HG02588 (cell line): ENCODE data around the gene SLC25A13.
"Not testable (repeated sequence)": the region's sequence is repeated elsewhere in the genome, so short reads cannot be mapped to it uniquely, and the experiment has no call there.

Experiments used
- ATAC-seq: cut with Tn5 transposase; IDR thresholded peaks from one replicate; pipeline ENCODE4 v1.9.1; 2021; ENCODE audit warnings: mild to moderate bottlenecking, moderate library complexity; ENCODE audit not compliant: unreplicated experiment

The SLC25A13 gene

DNA sequence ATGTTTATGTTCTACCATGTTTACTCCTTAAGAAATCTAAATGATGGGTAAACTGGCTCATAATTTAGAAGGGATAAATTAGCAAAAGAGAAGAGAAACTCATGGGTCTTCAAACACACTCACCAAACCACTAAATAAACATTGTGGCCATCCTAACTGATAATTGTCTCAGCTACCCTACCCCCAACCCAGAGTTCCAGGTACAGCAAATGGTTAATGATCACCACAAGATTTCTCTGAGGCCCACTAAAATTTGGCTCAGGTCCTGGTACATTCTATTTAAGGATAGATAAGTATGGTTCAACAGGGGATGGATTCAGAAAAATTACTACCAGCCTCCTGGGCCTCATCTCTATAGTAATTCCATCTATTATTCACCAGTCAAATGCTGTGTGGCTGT, 21.4 kb downstream of the SLC25A13 start:
- no peak for ATAC-seq

DNA sequence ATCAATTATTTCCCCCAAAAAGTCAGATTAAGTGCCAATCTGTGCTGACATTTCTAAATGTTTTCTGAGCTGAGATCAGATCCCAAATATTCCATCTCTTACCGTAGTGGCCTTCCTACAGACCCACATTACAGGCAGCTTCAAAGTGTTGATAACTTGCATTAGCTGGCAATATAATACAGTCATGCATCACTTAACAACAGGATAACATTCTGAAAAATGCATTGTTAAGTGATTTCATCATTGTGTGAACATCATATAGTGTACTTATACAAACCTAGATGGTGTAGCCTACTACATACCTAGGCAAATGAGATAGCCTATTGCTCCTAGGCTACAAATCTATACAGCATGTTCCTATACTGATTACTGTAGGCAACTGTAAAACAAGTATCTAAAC, 22.4 kb downstream of the SLC25A13 start:
- no peak for ATAC-seq

DNA sequence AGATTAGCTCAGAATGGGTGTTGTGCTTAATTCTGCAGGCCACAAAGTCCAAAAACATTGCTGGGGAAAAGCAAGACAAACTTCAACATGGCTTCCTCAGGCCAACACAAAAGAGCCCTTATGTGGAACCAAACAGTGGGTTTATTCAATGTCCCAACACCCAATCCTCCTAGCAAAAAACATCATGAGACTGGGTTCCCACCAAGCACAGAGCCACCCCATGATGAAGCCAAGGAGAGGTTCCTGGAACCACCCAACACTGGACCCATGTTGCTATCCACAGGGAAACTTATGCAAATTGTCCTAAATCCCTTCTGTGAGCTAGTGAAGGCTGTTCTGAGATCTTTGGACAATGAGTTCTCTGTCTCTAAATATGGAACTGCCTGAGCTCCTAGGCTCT, 24.0 kb downstream of the SLC25A13 start:
- ATAC-seq, result no peak

DNA sequence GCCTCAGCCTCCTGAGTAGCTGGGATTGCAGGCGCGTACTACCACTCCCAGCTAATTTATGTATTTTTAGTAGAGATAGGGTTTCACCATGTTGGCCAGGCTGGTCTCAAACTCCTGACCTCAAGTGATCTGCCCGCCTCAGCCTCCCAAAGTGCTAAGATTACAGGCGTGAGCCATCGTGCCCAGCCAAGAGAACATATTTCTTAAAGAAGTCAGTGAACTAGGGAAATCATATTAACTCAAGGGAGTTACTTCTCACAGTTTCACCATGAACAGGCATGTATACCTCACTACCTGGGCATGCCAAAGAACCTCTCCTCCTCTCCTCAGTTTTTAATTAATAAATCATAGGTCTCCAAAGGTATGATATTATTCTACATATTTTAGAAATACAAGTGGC, 24.5 kb downstream of the SLC25A13 start:
- not testable (repeated sequence) for ATAC-seq

DNA sequence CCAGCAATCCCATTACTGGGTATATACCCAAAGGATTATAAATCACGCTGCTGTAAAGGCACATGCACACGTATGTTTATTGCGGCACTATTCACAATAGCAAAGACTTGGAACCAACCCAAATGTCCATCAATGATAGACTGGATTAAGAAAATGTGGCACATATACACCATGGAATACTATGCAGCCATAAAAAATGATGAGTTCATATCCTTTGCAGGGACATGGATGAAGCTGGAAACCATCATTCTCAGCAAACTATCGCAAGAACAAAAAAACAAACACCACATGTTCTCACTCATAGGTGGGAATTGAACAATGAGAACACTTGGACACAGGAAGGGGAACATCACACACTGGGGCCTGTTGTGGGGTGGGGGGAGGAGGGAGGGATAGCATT, 28.0 kb downstream of the SLC25A13 start:
- not testable (repeated sequence) for ATAC-seq

DNA sequence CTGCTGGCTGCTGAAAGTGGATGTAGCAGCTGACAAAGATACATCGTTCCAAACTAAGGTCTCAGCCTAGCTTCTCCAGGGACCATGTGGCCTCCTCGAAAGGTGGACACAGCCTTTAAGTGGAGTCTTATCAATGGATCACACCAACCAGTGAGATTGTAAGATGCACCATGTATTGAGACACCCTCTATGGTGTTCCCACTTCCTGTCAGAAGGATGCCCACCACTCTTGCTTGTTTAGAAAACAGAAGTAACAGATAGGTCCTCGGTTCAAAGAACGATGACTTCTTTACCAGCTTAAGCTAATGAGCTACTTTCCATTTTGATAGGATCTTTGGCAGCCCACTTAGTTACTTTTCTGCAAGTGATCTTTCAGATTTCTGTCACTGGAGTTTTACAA, 34.3 kb downstream of the SLC25A13 start:
- ATAC-seq, result no peak

DNA sequence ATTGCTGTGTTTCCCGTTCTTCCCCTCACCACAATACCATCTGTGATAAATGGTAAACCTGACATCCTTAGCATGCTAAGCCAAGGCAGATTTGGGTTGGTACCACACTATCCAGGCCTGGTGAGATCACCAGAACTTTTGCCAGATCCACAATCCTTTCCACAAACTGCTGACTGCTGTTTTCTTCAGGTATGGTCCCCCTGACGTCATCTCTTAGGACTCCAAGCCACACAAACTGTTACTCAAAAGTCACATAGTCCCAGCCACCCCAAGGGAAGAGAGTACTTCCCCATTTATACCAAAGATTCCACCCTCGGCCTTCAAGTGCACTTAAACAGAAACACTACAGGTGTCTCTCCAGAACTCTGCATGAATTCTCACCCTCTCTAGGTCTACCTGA, 34.8 kb downstream of the SLC25A13 start:
- peak; percentile 57 for ATAC-seq

DNA sequence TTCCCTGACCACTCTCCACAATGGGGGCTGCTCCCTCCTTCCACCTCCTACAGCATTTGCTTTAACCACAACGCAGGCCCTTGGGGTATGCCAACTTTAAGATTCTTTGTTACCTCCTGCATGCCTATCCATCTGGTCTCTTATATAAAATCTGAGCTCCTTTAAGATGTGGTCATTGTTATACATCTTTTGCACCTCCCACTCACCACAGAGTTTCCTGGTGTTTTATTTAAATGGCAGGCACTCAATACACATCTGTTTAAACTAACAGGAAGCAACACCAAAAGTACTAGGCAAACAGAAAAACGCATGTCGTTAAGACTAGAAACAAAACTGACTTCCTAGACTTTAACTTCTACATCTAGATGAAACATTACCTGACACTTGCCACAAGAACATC, 36.3 kb downstream of the SLC25A13 start:
- peak; percentile 68 for ATAC-seq

DNA sequence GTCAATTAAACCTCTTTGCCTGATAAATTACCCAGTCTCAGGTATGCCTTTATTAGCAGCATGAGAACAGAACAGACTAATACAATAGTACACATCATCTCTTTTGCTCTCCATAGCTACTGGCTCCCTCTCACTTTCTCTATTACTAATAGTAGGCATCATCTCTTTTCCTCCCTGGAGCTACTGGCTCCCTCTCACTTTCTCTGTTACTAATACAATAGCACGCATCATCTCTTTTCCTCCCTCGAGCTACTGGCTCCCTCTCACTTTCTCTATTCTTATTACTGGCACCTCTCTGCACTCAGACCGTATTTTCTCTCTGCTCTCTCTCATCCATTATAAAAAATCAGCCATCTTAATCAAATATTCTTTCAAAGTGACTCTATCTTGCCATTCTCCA, 37.1 kb downstream of the SLC25A13 start:
- ATAC-seq, result no peak

DNA sequence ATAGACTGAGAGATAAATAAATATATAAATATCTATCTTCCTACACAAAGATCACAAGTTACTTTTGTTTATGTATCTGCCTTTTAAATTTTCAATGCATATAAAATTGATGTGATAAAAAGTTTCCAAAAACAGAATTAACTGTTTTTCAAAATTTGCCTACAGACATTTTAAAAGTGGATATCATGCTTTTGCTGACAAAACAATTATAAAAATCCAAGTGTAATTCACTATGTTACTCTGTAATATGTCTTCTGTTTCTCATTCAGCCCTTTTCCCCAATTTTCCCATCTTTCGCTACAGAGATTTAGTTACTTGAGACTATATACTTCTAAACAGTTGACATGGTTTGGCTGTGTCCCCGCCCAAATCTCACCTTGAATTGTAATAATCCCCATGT, 37.7 kb downstream of the SLC25A13 start:
- ATAC-seq, result no peak

DNA sequence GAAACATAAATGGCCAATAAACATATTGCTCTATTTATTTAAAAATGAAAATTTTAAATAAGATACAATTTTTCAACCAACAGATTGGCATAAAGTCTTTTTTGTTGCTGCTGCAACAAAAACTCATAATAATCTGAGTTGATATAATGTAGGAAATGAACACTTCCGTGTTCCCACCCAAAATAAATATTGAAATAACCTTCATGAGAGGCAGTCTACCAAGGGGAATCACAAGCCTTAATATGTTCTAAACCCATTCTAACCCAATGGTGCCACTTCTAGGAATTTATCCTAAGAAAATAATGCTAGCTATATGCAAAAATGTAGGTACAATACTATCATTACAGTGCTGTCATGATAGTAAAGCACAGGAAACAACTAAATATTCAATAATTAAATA, 39.1 kb downstream of the SLC25A13 start:
- no peak for ATAC-seq

DNA sequence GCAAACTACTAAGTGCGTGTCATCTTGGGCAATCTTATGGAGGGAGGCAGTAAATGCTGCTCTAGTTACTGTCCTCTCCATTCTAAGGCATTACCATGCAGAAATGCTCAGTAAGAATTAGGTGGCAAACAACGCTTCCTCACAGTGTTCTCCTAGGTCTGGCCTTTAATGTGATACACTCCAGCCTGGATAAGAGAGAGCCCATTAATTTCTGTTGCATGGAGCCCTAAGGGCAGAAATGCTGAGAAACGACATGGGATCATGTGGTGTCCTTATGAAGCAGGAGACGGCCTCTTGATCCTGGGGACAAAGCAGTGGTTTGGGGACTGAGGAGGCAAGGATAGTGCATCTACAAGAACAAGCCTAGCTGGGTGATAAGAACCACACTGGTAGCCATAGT, 44.0 kb downstream of the SLC25A13 start:
- no peak for ATAC-seq

DNA sequence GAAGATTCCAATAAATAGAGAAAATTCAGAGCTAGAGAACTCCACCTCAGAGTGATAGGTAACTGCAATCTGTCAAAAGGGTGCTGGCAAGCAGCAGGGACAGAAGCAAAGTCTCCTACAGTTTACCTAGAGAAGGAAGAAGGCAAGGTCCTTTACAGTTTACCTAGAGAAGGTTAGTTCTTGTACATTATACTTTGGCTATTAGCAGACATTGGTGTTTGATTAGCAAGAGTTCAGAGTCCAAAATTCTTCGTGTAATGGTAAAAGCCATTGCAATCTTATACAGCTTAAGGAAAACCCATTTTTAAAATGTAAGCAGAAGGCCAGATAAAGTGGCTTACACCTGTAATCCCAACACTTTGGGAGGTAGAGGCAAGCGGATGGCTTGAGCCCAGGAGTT, 45.9 kb downstream of the SLC25A13 start:
- ATAC-seq, result no peak

DNA sequence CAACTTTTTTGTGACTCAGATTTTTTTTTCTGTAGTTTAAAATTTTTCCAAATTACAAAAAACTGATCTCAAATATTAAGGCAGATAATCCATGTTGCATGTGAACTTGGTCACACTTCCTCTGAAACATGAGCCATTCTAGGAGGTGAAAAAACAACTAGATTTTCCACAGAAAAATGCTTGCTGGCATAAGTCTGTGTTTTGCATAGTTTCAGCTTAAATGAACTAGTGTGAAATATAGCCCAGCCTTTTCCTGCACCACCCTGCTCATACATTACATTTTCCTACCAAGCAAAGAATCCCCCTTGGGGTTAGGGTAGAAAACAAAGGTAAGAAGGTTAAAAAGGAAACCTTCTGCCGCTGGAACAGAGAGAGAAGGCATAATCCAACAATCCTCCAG, 48.2 kb downstream of the SLC25A13 start:
- ATAC-seq, result no peak

DNA sequence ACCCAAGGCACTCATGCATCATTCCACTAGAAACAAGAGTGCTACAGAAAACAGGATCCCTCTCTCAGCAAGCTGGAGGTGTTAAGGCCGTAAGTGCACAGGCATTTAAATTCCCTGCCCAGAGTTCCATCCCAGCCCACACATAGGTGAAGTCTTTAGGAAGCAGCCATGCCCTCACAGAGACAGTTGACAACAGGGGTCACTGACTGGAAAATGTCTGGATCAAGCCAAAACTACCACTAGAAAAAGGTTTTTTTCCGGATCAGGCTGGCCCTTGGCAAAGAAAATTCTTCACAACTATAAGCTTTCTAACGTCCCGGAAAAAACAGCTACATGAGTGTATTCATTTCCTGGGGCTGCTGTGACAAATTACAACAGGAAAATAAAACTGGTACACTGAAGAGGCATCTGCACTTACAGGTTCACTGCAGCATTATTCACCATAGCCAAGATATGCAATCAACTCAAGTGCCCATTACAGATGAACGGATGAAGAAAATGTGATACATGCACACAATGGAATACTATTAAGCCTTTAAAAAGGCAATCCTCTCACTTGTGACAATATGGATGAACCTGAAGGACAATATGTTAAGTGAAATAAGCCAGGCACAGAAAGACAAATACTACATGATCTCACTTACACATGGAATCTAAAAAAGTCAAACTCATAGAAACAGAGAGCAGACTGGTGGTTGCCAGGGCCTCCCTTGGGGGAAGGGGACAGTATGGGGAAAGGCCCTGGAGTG, 52.5 kb downstream of the SLC25A13 start:
- ATAC-seq, result no peak

DNA sequence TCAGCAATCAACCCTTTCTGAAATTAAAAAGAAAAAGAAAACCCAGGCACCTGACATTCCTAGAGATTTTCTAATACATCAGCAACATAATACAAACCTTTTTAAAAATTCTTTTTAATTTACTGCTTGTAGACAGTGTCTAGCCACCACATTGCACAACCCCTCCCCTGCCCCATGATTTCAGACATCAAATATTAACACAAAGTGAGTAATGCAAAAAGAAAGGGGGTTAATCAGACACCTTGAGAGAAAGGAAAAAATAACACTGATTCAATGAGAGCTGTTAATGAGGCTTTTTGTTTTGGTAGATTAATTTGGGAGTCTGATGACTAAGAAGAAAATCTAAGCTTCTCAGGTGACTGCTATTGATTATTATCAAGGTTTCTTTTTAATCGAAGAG, 55.3 kb downstream of the SLC25A13 start:
- no peak for ATAC-seq

DNA sequence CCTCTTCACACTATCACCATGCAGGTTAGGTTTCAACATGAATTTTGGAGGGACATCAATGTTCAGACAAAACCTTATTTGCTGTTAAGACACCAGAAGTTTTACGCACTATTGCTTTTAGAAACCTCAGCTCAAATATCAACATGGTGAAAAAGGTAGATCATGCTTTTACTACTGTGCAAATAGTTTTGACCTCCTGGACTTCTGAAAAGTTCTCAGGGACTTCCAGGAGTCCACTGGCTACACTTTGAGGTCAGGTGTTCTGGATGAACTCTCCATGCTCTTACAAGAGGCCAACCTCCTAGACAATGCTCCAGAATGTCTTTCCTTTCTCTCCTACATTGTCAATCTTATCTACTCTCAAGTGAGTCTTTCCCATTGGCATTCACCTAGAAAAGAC, 55.9 kb downstream of the SLC25A13 start:
- no peak for ATAC-seq

DNA sequence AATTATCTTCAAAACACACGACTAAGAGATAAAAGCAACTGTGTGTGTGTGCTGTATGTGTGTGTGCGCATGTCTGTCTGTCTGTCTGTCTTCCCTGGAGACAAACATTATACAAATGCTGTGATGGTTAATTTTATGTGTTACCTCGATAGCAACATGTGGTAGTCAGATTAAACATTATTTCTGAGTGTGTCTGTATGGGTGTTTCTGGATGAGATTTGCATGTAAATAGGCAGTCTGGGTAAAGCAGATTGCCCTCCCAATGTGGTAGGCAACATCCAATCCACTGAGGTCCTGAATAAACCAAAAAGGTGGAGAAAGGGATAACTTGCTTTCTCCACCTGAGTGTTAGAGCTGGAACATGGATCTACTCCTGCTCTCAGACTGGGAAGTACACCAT, 67.9 kb downstream of the SLC25A13 start:
- ATAC-seq, result no peak

DNA sequence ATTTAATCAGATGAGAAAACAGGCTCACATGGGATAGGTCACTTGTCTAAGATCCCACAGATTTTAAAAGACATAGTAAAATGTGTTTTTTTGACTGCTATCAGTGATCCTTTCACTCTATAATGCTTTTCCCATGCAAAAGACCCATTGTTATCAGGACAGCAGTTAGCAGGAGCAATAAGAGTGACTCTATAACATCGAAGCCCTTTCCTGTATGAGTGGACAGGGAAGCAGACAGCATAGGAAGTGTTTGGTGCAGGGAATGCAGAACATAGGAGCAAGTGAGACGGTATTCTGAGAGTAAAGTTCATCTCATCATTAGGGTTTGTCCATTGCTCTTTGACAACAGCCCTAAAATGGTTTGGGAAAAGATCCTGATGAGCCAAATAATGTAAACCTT, 68.5 kb downstream of the SLC25A13 start:
- no peak for ATAC-seq

DNA sequence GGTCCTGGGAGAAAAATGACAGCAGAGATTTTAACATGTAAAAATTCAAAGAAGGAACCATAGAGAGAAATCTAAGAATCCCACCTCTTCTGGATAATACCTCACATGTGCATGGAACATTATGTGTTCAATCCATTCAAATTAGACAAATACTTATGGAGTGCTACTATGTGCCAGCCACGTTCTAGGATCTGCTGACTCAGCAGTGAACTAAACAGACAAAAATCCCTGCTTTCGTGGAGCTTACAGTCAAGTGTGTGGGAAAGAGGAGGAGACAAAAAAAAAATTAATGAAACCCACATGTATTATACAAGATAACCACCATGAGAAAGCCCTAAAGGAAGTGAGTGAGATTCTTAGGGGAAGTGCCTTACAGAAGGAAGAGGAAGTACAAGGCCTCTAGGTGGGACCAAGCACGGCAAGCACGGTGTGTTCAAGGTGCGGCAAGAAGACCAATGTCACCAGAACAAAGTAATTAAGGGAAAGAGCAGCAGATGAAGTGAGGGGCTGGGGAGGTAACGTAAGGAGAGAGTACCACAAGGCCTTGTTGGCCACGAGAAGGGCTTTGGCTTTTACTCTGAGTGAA, 71.0 kb downstream of the SLC25A13 start:
- ATAC-seq, result no peak

DNA sequence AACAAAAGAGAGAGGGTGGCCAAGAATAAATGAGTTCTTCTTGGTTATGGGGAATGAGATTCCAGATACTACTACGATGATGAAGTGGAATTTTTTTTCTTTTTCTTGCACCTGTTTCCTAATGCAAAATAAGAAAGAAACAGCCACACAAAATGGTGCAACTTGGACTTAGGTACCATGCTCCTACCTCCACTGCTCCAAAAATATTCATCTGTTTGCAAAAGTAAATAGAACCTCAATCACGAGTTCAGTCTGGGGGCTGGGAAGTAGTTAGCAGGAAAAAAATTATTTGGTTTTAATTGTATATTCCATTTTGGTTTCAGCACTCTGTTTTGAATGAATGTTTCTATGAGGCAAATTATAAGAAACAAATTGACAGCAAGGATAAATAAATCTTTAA, 73.5 kb downstream of the SLC25A13 start:
- no peak for ATAC-seq

DNA sequence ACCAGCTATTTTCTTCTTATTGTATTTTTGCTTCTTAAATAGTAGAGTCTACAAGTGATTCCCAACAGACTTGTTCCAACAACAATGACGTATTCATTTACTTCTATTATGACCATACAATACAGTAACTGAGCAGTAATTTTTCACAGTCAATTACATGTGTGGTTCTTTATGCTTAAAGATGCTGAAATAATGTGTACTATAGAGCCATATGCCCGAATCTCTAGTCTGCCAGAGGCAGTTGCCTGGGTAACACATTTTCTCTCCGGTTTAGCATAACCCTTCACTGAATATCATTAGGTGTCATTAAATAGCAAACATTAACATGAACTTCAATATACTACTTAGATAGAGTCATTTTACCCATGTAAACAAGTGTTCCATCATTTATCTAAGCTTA, 75.0 kb downstream of the SLC25A13 start:
- no peak for ATAC-seq

DNA sequence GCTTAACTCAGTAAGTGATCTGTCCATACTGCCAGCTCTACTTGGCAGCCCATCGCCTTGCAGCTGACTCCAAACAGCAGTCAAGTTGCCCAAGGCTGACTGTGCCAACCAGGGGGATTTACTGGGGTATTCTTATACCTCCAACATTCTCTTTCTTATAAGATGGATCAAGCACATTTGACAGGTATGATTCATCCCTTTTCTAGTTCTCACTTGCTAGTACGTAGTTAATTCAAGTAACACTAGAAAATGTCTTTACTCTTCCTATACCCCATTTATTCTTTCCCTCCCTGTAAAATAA, 77.0 kb downstream of the SLC25A13 start:
- no peak for ATAC-seq
